NCI-H146 treated with DMSO at 0.1 percent for 48 hours (cell line): ENCODE results near the gene SETD5.
A peak's percentile ranks its signal among the peaks of the same experiment; 100 is the strongest.

Experiments used
- DNase-seq: peaks from one replicate; lab custom pipeline; 2025; ENCODE audit not compliant: unreplicated experiment; lab: John Stamatoyannopoulos, UW

SETD5 gene

DNA sequence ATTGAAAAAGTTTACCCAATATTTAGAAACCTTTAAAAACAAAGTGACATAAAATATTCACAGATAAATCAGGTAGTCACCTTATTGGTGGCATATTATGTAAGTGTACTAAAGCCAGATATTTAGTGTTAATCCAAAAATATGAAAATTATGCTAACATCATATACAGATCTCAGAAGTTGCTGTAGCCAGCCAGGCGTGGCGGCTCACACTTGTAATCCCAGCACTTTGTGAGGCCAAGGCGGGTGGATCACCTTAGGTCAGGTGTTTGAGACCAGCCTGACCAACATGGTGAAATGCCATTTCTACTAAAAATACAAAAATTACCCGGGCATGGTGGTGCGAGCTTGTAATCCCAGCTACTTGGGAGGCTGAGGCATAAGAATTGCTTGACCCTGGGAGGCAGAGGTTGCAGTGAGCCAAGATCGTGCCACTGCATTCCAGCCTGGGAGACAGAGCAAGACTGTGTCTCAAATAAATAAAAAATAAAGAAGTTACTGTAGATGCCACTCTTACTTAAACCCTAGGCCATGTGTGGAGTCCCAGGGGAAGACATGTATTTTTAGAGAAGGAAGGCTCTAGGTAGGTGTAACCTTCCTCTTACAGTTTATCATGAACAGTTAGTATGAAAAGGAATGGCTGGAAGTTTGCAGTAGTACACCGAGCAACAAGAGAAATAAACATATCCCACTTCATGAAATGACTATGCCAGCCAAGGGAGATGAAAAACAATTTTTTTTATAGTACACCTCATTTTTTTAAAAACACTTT is 9.6 kb downstream of the SETD5 start:
- no peak for DNase-seq

DNA sequence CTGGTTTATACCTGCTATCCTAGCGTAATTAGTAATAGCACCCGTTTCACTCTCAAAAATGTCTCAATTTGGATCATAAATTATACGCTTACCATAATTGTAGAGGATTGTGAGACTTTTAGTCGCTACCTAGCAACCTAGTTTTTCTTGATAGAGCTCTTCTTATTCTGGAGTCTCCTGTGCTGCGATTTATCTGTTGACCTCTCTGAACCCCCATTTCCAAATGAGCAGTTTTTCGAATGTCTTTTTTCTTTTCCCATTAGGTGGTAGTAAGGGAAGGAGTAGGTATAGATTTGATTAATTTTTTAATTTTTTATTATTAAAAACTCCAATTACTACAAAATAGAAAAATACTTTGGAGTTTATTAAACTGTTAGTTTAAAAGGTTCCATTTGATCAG is 10.6 kb downstream of the SETD5 start:
- no peak for DNase-seq

DNA sequence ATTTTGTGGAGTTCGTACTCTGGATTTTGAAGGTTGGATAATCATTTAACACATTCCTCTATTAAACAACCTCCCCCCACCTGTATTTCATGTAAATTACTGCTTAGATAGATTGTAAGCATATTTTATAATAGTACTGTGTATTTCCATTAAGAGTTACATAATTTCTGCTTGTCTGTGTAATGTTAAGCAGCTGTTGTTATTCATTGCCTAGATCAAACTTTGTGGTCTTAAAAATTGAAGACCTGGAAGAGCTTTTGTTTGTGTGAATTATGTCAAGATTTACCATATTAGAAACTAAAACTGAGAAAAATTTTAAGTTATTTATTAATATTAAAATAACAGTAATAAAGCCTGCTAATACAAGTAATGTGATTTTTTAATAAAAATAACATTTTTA is 11.1 kb downstream of the SETD5 start:
- no peak for DNase-seq

DNA sequence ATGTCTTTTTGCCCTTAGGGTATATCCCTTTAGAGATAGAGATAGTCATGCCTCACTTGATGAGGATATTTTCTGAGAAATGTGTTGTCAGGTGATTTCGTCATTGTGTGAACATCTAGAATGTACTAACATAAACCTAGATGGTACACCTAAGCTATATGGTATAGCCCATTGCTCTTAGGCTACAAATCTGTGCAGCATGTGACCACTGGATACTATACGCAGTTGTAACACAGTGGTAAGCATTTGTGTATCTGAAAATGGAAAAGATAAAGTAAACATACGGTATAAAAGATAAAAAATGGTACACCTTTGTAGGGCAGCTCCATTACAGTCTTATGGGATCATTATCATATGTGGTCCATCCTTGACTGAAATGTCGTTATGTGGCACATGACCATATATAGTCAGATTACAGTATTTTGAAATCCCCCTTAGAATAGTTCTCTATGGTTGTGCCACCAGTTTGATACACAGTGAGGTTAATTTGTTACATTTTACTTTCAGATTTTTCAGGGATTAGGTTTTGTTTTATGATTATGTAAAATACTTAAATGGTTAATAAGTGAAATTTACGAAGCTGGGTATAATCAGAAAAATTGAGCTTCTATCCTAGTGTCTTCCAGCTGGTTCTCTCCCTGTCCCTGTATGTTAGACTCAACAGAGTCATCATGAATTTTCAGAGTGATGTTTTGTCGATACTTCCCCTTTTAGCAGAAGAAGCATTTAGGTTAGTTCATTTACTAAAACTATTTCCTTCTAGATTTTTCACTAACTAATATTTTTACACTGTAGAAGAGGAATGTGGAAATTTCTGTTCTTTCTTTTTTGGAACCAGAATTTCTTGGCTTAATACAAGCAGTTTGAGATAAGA is 12.8 kb downstream of the SETD5 start:
- no peak for DNase-seq

DNA sequence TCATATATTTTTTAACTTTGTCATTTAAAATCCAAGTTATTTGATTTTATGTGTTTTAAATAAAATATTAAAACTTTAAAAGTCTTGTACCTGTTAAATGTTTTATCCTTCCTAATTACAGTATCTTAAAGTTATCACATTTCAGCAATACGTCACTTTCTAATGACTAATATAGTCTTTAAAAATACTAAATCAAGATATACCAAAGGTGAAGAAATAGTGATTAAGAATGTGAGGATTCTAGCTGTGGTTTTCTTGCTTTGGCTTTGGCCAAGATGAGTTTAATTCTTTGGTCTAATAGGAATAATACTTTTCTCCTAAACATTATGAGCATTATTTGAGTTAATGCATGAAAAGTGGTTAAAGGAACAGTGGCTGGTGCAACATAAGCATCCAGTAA is 13.9 kb downstream of the SETD5 start:
- DNase-seq = no peak

DNA sequence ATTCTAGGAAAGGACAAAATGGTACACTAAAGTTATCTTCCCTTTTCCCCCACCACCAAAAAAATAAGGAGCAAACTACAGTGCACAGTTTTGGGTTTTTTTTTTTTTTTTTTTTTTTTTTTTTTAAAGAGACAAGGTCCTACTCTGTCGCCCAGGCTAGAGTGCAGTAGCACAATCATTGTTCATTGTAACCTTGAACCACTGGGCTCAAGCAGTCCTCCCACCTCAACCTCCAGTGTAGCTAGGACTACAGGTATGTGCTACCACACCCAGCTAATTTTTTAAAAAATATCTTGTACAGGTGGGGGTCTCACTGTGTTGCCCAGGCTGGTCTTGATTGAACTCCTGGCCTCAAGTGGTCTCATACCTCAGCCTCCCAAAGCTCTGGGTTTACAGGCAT is 14.9 kb downstream of the SETD5 start:
- DNase-seq = no peak

DNA sequence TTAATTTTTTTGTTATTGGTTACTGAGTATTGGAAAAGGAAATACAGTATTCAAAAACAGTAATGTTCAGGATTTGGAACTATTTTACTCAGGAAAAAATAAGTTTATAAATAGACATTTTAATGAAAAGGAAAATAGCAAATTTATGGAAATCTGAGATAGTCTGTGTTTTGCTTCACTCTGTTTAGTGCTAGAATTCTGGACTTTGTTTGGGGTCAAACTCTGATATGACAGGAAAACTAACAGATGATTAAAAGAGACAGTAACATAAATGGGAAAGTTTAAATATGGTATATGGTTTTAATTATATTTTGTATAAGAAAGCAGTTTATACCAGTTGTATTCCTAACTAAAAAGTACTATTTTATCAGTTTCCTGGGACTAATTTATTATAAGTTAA is 17.4 kb downstream of the SETD5 start:
- no peak for DNase-seq

DNA sequence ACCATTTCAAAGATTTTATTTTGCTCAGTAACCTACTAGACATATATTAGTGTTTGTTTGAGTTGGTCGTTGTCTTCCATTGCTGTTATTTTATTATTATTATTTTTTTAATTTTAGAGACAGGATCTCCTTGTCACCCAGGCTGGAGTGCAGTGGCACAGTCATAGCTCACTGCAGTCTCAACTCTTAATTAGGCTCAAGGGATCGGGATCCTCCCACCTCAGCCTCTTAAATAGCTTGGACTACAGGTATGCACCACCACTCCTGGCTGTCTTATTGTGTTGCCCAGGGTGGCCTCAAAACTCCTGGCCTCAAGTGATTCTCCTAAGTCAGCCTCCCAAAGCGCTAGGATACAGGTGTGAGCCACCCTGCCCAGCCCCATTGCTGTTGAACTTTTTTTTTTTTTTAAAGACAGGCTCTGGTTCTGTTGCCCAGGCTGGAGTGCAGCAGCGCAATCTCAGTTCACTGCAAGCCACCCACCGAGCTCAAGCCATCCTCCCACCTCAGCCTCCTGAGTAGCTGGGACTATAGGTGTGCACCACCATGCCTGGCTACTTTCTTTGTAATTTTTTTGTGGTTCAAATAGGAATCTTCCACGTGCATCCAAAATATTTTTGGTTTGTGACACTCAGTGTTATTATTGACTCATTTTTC is 18.2 kb downstream of the SETD5 start:
- no peak for DNase-seq

DNA sequence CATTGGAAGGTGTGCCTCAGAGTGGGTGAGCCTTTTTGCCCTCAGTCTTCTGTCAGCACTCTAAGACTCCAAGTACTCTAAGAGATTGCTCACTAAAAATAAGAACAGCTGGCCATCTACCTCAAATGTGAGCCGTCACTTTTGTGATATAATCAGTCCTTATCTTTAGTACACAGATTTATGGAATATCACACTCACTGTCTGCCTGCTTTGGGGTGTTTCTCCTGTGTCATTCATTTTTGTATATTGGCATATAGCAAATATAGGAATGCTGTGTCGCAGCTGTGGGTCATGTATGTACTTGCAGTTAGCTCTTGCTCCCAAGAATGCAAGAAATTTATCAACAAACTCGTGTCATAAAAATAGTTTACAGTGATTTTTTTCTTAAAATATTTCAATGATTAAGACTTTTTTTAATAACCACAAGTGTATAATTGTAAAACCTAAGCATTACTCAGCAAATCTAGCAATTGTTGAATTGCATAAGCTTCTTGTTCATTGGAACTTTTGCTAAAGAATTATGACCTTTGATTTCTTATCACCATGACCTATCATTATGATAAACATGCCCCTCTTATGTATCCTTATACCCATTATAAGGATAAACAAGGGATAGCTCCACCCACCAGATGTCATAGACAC is 18.8 kb downstream of the SETD5 start:
- no peak for DNase-seq

DNA sequence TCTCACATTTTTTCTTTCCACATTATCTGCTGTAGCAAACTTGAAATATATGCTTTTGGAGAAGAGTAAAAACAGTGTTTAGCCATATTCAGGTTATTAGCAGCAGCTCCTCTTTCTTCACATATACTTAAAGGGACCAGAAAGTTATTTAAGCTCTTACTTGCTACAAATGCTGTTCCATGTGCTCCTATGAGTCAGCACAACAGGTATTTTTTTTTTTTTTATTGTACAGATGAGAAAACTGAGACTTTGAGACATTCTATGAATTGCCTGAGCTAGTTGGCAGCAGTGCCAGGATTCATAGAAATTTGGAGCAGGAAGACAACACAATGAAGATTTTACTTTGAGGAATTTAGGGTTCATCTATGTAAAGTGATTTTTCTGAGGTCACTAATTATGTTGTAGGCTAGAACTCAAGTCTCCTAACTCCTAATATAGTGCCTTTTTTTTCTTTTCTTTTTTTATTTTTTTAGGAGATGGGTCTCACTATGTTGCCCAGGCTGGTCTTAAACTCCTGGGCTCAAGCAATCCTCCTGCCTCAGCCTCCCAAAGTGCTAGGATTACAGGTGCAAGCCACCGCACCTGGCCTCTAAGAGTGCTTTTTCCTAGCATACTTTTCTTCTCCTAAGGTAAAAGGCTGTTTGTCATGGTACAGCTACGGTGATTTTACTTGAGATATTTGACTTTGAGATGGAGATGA is 23.6 kb downstream of the SETD5 start:
- no peak for DNase-seq

DNA sequence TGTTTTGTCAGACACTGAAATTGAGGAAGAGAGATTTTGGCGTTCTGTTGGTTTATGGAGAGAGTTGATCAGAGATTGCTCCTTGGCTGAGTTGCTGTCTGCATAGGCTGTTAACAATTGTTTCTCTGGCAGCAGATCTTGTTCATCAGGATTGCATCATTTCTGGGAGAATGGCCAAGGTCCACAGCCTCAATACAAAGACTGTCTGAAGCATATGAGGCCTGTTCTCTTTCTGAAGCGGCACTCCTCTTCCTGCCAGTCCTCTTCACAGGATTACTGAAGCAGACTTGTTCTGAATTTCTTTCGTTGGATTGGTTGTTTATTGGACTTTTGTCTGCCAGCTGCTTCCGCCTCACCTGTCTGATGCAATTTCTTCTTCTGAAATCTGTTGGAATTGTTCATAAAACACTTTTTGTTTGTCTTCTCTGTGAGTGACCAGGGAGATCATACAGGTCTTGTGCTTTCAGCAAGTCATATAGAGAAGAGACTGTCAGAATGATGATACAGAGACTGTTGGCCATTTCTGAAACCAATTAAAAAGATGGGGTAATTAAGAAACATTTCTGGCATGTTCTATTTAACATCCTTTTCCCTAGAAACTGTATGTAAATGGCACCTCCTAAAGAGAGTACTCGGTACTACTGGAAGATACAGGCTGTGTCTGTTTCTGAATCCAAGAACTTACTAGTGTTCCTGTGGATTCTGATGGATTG is 25.5 kb downstream of the SETD5 start:
- peak; percentile 79 for DNase-seq

DNA sequence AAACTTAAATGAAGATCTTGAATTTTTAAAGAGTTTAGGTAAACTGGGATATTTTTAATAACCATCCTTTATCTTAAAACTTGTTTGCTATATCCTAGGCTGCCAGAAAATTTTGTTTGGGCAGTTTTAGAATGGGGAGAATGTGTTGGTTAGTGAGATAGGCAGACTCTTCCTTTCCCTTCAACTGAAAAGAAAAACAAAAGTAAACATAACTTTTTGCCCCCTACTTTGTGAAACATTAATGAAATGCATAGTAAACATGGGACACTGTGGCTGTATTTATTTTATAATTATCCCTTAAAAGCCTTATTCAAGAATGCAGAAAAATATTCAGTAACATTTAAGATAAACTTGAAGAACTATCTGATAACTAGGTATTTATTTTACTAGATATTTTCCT is 31.0 kb downstream of the SETD5 start:
- DNase-seq = no peak

DNA sequence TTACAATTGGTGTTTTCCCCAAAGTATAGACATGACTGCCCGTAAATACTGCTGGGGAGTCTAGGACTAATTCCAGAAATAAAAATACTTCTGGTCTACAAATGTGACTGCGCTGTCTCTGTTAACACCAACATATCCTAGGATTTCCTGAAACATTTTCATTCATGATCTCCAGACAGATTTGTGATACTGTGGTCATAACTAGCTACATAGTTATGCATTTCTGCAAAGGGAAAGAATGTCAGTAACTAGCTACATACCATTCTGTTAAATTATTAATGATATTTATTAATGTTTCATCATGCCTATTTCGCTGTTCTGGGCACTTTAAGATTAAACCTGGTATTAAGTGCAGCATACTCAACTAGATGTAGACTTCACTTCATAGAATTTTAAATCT is 33.3 kb downstream of the SETD5 start:
- DNase-seq = no peak

DNA sequence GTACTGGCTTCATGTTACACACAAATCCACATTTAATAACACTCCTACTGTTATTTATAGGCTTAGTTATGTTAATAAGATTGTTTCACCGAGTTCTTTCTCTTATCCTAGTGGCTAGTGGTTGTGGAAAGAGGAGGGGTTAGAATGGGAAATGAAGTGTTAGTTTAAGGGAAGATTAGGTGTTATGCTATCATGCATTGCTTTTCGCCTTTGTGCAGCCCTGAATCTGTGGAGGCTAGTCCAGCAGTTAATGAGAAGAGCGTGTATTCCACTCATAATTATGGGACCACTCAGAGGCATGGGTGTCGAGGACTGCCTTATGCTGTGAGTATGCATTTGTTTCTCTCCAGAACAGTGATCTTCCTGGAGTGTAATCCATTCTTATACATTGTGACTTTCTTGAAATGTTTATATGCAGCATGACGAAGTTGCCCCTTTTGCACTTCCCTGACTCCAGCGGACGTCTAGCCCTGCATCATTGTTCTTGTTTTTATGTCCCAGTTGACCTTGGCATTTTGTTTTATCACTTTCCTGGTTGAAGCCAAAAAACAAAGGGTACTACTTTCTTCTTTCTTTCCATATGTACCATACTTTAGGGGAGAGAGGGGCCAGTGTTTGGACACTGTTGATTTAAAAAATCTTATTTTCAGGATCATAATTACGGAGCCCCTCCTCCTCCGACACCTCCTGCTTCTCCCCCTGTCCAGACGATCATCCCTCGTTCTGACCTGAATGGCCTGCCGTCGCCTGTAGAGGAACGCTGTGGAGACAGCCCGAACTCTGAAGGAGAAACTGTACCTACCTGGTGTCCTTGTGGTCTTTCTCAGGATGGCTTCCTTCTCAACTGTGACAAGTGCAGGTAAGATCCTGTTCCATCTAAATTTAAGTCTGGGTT is 36.5 kb downstream of the SETD5 start:
- no peak for DNase-seq

DNA sequence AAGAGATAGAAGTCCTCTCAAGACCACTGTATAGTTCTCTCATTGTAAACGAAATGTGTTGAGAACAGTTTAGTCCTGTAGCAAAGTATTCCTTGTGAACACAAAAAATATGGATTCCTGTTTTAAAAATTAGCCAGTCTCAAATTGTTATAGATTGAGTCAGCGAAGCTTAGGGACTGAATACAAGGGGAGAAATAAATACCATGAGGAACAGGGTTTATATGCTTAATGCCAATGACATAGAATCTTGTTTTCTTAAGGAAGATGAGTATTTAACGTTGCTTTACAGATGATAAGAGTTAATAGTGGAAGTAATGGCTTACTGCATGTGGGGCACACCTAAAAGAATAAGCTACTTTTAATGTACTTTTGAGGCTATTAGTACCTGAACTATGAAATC is 37.9 kb downstream of the SETD5 start:
- no peak for DNase-seq

DNA sequence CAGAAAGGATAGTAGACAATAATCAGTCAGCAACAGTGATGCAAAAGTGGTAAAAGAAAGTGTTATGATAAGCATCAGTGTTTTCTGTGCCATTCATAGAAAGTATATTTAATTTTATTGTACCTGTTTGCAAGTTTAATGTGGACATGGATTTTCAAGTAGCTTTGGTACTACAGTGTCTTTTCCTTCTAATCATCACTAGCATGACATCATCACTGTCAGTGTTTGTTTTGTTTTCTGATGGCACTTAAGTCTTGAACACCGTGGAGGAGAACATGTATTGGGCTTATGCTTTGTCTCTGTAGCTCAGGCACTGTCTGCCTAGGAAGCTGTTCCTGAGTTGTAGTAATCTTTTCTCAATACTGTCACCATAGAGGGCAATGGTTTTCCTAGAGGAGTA is 41.9 kb downstream of the SETD5 start:
- no peak for DNase-seq

DNA sequence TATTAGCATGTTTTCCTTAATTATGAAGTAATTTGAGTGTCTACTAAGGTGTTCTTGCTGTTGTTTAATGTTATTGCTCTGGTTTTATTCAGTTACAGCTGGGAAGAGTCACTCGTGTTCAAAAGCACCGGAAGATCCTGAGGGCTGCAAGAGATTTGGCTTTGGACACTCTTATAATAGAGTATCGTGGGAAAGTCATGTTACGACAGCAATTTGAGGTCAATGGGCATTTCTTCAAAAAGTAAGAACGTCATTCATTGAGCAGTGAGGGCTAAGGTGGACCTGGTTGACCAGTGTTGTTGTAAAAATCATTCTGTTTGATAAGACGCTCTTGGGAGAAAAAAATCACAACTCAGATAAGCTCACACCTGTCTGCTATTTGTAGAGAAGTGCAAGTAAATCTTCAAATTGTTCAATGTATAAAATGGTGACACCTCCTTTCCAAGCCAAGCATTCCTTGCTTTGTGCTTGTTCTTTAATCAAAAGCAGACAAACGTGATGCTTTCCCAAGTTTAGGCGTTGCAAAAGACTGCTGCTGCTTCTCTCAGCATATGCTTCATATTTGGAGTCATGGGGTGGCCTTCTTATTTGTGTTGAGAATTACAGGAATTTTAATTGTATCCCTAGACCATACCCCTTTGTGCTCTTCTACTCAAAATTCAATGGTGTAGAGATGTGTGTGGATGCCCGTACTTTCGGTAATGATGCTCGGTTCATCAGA is 44.2 kb downstream of the SETD5 start:
- no peak for DNase-seq

DNA sequence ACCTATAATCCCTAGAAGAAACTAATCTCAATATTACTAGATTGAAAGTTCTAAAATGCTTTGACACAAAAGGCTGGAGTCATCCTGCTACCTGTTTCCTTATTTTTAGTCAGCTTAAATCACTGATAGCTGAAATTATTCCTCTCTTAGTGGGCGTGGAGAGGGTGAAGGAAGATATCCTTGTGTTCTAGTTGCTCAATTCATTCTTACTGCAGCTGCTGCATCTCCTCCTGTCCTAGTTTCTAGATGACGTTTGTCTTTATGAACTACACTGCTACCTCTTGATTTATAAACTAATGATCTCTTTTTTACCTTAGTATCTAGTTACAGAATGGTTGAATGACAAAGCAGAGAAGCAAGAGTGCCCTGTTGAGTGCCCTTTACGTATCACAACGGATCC is 50.7 kb downstream of the SETD5 start:
- DNase-seq = no peak

DNA sequence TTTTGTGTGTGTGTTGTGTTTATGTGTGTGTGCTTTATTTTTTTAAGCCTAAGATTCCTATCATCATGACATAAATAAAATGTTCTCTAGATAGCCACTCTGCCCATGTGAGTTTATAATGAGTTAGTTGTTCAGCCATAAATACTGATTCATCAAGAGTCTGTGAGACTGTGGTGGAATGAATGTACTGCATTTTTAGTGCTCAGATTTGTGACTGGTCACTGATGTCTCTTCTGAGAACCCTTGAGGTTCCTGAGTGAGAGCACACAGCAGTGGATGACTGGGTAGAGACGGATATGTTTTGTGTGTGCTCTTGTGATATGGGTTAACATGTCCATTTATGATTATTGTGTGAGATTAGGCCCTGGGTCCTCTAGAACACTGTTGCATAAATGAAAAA is 51.2 kb downstream of the SETD5 start:
- no peak for DNase-seq
